Right lobe of liver (tissue), 6 donors: ENCODE data around the gene IPO8. TPM values are rescaled to one million over a fixed set of nuclear protein-coding genes. Genes with fewer than 3 reads are reported as not detected.

ENCODE experiments used
- ATAC-seq, 4 donors: fragments of 200-7000 bp; cut with Tn5 transposase; one replicate each; pipeline ENCODE4 v1.9.1; 2020; ENCODE audit warnings: mild to moderate bottlenecking in 4 of 4, moderate library complexity in 4 of 4
- DNase-seq, 3 donors: peaks; one replicate each; pipeline ENCODE4 v3.0.0-alpha.2; 2020
- H3K27ac ChIP-seq, 3 donors: fragments of 200-600 bp; one replicate each; pipeline ENCODE4 v1.8.0; 2022
- H3K27me3 ChIP-seq, 2 donors: fragments of 200-600 bp; one replicate each; pipeline ENCODE4 v1.8.0; 2022
- H3K36me3 ChIP-seq, 4 donors: fragments of 200-600 bp; sonication (generic) in 1 of 4; one replicate each; pipeline versions ENCODE4 v1.5.1 to v1.8.0; 2017 to 2022; ENCODE audit warnings: control low read depth in 1 of 4
- H3K4me1 ChIP-seq, 4 donors: fragments of 200-600 bp; sonication (generic) in 1 of 4; one replicate each; pipeline versions ENCODE4 v1.5.1 to v1.8.0; 2017 to 2022; ENCODE audit warnings: control low read depth in 1 of 4
- H3K4me3 ChIP-seq, 3 donors: fragments of 200-600 bp; one replicate each; pipeline ENCODE4 v1.8.0; 2022
- H3K9me3 ChIP-seq, 4 donors: fragments of 200-600 bp; sonication (generic) in 1 of 4; one replicate each; pipeline versions ENCODE4 v1.5.1 to v1.8.0; 2017 to 2022; ENCODE audit warnings: control low read depth in 1 of 4
- POLR2A ChIP-seq: fragments of 450-650 bp; IDR thresholded peaks from one replicate; pipeline ENCODE4 v1.6.1; 2017; ENCODE audit warnings: antibody characterized with exemption, mild to moderate bottlenecking
- WGBS: methylation state at CpG from one replicate; pipeline ENCODE4 v1.1.6; 2018; ENCODE audit warnings: low coverage, low lambda C conversion rate; ENCODE audit not compliant: insufficient coverage; ENCODE audit errors: missing lambda C conversion rate; 5-methylcytosine and 5-hydroxymethylcytosine counted together
- intact Hi-C, 2 donors: fragments of 100-400 bp; cut with DNase I; formaldehyde crosslinking; loops; one replicate each; pipeline versions ENCODE4 v1.11.2 to v1.14.1; 2022
- total RNA-seq, 6 experiments: library from RNA; depleted of rRNA in 2 of 6; stranded (reverse); fragments of >200 nt in 2 of 6; fragmentation: NEBNext Ultra II Directional in 3 of 6; extraction: Animal tissue kit (Norgen Biotek cat#: 25700) in 3 of 6; gene quantifications; one replicate each; pipeline versions ENCODE4 v1.1.0 to v1.2.4, GENCODE V29; 2016 to 2023
- TF ChIP-seq, protein P1 (sequence below), 4 donors: fragments of 200-600 bp in 3 of 4; fragments of 450-650 bp in 1 of 4; IDR thresholded peaks; one replicate each; pipeline versions ENCODE4 v1.5.1 to v1.8.0; 2016 to 2022; ENCODE audit warnings: antibody characterized with exemption in 4 of 4, mild to moderate bottlenecking in 2 of 4
- donor health status: DM: no; HTN: yes; CAD: no.
- donor health status: DM: no; HTN: no; CAD: no.
- donor health status: DM: no; HTN: no; CAD: no.
- donor health status: DM: no; HTN: yes; CAD: no.
- donor health status: DM: no; HTN: yes; CAD: no.

Gene IPO8
- total RNA-seq, 6 experiments from 2014 or later = 19.6 to 34.7 (median 25.5) TPM

DNA sequence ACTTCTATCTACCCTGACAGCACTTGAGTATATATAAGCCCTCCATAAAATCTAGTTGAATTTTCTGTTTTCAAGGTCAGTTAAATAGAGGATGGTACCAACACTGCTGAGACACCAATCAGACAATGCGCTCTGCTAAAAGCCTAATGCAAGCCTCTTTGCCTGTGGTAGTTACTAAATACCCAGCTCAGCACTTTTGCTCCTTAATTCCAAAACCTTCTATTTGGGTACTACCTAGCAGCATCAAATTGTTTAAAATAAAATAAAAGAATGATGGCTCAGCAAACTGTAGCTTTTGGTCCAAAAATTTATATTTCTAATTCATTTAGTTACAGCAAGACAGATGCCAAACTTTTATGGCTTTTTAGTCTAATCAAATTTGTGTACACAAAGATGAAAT lies 107.9 kb downstream of the IPO8 start:
- Histone ChIP-seq H3K27ac (no peak overlapping the region), H3K4me1 (no peaks in the 10 kb centered on the region), H3K9me3 (no peaks in the 10 kb centered on the region), H3K27me3 (no peaks in the 10 kb centered on the region), H3K36me3 (no peaks in the 10 kb centered on the region), H3K4me3 (no peak overlapping the region)
- ATAC-seq (no peak), DNase-seq (no peak)
- intact Hi-C loops = no loop called here
- WGBS = 100% methylated on average over 1 of the region's 1 CpG
- TF ChIP-seq, protein P1, sequence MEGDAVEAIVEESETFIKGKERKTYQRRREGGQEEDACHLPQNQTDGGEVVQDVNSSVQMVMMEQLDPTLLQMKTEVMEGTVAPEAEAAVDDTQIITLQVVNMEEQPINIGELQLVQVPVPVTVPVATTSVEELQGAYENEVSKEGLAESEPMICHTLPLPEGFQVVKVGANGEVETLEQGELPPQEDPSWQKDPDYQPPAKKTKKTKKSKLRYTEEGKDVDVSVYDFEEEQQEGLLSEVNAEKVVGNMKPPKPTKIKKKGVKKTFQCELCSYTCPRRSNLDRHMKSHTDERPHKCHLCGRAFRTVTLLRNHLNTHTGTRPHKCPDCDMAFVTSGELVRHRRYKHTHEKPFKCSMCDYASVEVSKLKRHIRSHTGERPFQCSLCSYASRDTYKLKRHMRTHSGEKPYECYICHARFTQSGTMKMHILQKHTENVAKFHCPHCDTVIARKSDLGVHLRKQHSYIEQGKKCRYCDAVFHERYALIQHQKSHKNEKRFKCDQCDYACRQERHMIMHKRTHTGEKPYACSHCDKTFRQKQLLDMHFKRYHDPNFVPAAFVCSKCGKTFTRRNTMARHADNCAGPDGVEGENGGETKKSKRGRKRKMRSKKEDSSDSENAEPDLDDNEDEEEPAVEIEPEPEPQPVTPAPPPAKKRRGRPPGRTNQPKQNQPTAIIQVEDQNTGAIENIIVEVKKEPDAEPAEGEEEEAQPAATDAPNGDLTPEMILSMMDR (IDR thresholded peaks at IDR 0.05) = no peak
- no peak for TF ChIP-seq POLR2A

DNA sequence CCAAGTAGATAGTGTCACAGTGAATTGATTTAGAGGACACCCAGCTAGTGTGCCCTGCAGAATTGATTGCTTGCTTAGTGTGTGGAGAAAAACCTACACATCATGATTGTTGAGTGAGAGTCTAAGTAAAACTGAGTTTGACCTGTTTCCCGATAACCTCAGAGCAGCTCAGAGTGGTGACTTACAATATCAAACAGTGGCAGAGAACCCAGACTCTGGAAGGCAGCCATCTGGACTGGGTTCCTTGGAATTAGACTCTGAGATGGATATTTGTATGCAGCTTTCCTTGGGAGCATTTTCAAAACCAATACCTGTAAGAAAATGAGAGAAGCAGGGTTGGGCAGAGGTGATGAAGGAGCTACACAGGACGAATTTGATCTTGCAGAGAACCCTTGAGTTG lies 109.8 kb downstream of the IPO8 start:
- 44% methylated on average over 2 of the region's 2 CpGs for WGBS
- no peak for DNase-seq

GRCh38 chr12:30582943-30583342 lies 112.7 kb downstream of the IPO8 start:
- no peak for DNase-seq
- Histone ChIP-seq H3K27me3 (no peaks in the 10 kb centered on the region), H3K36me3 (no peaks in the 10 kb centered on the region), H3K27ac (no peak overlapping the region), H3K9me3 (no peaks in the 10 kb centered on the region), H3K4me1 (no peaks in the 10 kb centered on the region), H3K4me3 (no peak overlapping the region)
- intact Hi-C loops = no loop called here
- 67% methylated on average over 1 of the region's 1 CpG for WGBS
- no peak for ATAC-seq
- TF ChIP-seq, protein P1 (IDR thresholded peaks at IDR 0.05) = no peak
- TF ChIP-seq POLR2A = no peak

More for the DNA sequence above, 109.8 kb downstream of the IPO8 start:
- no peak overlapping the region for H3K27ac ChIP-seq
- H3K36me3 ChIP-seq = no peaks in the 10 kb centered on the region
- no peak for TF ChIP-seq POLR2A
- TF ChIP-seq, protein P1 (IDR thresholded peaks at IDR 0.05) = no peak
- no peak overlapping the region for H3K4me3 ChIP-seq
- intact Hi-C loops = no loop called here
- H3K9me3 ChIP-seq = no peaks in the 10 kb centered on the region
- ATAC-seq = no peak
- H3K27me3 ChIP-seq = no peaks in the 10 kb centered on the region
- H3K4me1 ChIP-seq = no peaks in the 10 kb centered on the region

DNA sequence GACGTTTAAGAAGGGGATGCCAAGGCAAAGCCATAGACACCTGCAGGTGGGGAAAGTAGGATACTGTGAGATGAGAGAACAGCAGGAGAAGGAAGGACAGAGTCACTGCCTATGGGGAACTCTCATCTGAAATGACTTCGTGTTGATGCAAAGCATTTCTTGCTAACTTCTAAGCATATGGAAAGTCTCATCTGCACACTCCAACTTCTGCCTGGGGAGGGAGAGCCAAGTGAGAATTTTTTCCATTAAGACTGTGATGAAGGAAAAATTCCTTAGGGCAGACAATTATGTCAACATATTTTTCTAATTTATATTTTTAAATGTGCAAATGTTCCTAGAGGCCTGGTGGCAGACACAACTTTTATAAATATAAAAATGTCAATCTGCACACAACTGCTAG lies 115.3 kb downstream of the IPO8 start:
- Histone ChIP-seq H3K27ac (no peak overlapping the region), H3K9me3 (no peaks in the 10 kb centered on the region), H3K4me1 (no peaks in the 10 kb centered on the region), H3K4me3 (no peak overlapping the region), H3K36me3 (no peaks in the 10 kb centered on the region), H3K27me3 (no peaks in the 10 kb centered on the region)
- intact Hi-C loops = no loop called here
- TF ChIP-seq POLR2A = no peak
- TF ChIP-seq, protein P1 (IDR thresholded peaks at IDR 0.05) = no peak
- no peak for DNase-seq
- ATAC-seq = no peak
- WGBS = 56% methylated on average over 2 of the region's 2 CpGs

Other genes starting within 250 kb of the IPO8 start
- gene CAPRIN2, start 59.1 kb upstream of the IPO8 start, total RNA-seq = 10 to 100 TPM in 2 of 6 experiments, 1 to 10 TPM in 4; 5.7 to 11.5 (median 8.5) TPM
- under 1 TPM; 0.31 to 1.00 (median 0.60) TPM for gene TSPAN11, start 230.9 kb upstream of the IPO8 start, total RNA-seq